ENCODE results near the gene ZNF444.

- TF ChIP-seq POLR2A (IDR thresholded peaks at IDR 0.05; ENCODE audit: low read depth, low read length) (no peak), TAF1 (IDR thresholded peaks at IDR 0.05; ENCODE audit: borderline replicate concordance, low read depth, low read length) (no peak), POLR2AphosphoS5 (IDR thresholded peaks at IDR 0.05; ENCODE audit: low read depth, low read length) (no peak)
These were observed 3.0 kb upstream of the ZNF444 start for GRCh38 chr19:56138069-56138468.
